Hematopoietic multipotent progenitor cell treated with erythropoietin and hydrocortisone succinate and interleukin-3 and kit ligand, for 6 days (in vitro differentiated cells): ENCODE results near the gene BDH1.
"Not testable (repeated sequence)": the region's sequence is repeated elsewhere in the genome, so short reads cannot be mapped to it uniquely, and the experiment has no call there.

ENCODE experiments used
- DNase-seq: peaks from one replicate; pipeline ENCODE4 v3.0.0-alpha.2; 2015

Gene BDH1

DNA sequence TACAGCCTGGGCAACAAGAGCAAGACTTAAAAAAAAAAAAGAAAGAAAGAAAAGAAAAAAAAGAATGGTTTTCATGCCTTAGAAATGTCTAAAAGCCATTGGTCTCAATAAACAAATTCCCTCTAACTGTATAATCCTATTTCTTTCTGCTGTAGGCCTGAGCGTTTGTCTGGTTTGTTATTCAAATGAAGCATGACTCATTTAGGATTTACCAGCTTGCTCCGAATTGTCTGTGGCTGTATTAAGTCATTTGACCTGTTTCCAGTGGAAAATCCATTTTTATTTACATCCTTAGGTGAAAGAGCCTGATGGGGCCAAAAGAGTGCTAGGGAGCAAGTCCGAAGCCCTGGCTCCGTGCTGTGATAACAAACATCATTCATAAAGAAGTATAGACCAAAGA lies 73.8 kb downstream of the BDH1 start:
- no peak for DNase-seq

DNA sequence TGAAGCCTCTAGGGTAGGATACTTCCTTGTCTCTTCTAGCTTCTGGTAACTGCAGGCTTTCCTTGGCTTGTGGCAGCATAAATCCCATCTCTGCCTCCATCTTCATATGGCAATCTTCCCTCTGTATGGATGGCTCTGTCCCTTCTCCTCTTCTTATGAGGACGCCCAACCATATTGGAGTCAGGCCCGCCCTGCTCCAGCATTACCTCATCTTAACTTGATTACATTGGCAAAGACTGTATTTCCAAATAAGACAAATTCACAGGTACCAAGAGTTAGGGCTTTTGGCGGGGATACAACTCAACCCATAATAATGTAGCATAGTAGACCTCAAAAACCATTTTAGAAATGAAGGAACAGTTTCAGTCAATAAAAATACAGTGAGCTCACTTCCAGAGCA lies 75.4 kb downstream of the BDH1 start:
- no peak for DNase-seq

DNA sequence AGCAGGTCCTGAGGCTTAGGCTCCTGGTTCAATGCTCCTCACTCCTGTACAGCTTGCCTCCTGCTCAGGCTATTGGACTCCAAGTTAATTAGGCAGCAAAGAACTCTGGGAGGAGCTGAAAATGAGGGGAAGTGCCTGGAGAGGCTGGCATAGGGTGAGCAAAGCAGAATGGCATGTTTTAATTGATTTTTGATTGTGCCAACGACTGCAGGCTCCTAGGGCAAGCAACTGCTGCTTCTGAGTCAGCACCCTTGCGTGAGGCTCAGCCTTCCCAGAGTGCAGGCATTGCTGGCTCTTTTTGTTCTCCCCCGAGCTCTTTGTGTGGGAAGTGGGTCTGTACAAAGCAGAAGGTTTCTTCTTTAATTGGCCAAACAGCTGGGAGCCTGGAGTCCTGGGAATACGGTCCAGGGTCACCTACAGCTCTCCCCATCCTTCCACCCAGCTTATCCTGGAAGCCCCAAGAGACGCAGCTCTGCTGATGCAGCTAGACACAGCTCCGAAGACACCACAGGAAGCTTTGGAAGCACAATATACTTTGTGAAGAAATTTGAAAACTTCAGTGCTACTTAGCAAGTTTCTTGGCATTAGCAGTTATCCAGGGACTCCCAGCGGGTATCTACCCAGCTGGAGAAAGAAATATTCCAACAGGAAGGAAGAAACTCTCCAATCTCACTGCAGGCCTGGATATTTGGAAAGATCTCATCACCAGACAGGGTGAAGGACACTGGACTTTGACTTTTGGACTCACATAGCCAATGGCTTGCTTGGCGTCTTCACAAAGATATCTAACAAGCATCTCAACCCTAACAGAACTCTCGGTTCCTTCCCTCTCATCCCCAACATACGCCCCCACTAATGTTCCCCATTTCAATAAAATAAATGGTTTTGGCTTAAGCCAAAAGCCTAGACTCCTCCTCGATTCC lies 76.8 kb downstream of the BDH1 start:
- DNase-seq, result no peak

GRCh38 chr3:197477816-197478215 lies 78.0 kb downstream of the BDH1 start:
- not testable (repeated sequence) for DNase-seq

- no peak for DNase-seq
Observed at GRCh38 chr3:197475997-197476525, 79.7 kb downstream of the BDH1 start.

- DNase-seq, result no peak
Observed at GRCh38 chr3:197475514-197475913, 80.3 kb downstream of the BDH1 start.

DNA sequence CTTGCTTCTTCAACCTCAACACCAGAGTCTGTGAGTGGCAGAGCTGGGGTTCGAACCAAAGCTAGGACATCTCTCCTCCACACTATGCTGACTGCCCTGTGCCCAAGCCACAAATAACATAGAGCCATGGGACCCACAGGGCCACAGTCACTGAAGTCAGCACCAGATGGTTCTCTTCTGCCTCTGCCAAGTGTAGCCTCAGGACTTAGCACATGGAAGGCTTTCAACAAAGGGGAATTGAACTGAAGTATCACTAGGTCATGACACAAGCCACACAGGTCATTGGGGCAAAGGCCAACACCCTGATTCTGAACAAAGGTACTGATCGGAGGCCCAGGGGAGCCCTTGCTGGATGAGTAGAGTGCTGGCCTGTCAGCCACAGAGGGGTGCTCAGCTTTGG lies 83.6 kb downstream of the BDH1 start:
- DNase-seq, result no peak

DNA sequence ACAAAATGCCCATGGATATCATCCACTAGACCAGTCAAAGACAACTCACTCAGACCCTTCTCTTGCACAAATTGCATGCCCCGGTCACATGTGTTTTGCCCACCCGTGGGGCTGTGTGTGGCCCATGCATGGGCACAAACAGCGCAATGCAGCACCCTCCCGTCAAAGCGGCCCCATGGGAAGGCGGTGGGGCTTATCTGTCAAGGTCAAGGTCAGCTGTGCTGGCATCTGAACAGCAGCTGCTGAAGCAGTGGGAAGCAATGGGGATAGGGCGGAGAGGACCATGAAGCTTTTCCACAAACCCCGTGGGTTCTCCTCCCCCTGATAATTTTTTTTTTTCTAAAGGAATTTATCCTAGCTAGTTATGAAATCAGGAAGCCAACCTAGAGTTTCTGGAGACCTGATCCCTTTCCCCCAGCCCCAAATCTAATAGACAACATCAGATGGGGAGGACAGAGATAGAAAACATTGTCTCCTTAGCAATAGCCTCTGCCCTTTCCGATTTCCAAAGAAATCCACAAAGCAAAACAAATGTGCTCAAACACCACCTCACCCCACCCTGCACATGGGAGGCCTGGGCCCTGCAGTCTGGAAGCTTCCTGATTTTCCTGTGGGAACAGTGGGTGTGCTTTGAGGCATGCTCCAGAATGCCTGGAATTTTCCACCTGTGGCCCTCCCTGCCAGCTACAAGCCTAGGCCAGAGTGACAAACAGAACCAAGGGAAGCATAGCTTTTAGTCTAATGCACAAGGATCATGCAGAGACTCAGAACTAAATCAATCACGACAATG lies 84.4 kb downstream of the BDH1 start:
- DNase-seq, result no peak

- no peak for DNase-seq
Observed at GRCh38 chr3:197468866-197469382, 86.8 kb downstream of the BDH1 start.

DNA sequence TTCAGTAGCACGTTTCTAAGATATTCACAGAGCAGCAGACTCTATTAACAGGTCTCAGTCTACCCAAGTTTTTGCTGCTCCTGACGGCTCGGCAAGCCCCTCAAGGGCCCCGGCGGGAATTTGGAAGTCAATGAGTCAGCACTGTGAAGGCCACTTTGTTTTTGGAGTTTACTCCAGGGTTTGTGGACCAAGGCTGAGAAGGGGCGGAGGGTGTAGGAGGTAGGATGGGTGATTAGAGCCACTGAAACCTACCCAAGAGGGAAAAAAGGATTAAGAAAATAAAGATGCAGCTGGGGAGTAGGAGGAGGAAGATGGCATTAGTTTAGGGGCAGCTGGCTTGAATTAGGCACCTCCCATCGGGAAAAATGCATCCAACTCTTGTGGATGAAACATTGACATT lies 87.6 kb downstream of the BDH1 start:
- no peak for DNase-seq

DNA sequence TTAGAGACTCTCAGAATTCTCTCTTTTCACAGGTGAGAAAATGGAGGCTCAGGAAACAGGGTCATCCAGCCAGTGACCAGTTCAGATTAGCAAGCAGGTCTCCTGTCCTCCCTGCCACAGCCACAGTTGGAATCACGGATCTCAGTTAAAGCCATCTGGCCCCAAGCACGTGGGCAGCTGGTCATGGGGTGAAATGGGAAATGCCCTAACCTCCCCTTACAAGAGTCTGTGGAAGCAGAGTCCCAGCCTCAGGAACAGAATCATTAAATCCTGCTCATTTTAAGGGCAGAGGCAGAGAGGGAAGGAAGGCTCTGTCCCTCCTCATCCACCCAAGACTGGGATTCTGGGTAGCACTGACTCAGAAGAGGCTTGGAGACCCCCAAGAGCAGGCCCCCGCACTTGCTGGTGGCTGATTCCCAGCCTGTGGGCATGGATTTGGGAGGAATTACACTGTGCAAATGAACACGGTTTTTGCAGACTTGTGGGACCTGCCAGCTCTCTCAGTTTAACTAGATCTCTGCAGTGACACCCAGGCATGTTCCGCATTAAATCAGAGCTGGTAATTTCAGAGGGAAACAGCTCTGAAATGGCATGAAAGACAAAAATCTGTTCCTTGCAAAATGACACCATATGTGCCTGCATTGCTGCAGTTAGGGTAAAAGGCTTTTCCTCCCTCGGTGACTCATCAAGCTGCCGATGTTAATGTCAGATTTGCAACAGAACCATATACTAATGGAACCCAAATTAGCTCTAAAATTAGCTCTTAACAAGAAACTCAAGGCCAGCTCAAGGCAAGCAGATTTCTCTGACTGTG lies 89.0 kb downstream of the BDH1 start:
- no peak for DNase-seq

- no peak for DNase-seq
Observed at GRCh38 chr3:197465996-197466549, 89.7 kb downstream of the BDH1 start.

GRCh38 chr3:197465197-197465995 lies 90.4 kb downstream of the BDH1 start:
- DNase-seq, result no peak

DNA sequence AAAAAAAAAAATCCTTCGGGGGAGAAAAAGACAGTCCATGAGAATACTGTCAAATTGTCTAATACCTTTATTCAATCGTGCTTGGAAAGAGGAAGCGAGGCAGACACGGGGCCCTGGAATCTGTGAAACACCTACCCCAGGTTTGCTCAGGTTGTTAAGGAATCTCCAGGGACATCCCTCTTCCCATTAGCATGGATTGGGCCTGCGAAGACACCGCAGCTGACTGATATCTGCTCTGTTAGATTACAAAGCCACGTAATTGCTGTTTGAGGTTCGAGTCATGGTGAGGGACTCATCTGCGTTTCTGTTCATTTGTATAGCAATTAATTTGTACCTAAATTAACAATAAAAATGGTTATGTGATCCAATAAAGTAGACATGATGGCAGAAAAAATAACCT lies 91.0 kb downstream of the BDH1 start:
- DNase-seq, result no peak

GRCh38 chr3:197463279-197463678 lies 92.5 kb downstream of the BDH1 start:
- DNase-seq, result no peak

DNA sequence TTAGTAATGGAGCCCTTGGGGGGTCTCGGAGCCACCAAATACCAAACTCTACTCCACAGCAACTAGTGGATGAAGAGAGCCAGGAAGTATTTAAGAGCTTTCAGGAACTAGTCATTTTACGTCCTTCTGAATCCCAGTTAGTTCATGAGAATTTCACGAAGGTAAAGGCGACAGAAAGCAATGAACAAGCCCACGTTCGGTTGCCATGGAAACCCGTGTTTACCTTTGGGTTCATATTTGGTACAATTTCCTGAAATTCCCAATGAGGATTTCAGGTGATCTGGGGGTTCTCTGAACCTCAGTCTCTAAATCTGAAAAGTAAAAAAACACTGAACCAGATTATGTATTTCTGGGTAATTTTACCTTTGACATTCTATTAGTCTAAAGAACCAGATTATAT lies 93.0 kb downstream of the BDH1 start:
- no peak for DNase-seq

GRCh38 chr3:197460639-197461038 lies 95.1 kb downstream of the BDH1 start:
- no peak for DNase-seq

DNA sequence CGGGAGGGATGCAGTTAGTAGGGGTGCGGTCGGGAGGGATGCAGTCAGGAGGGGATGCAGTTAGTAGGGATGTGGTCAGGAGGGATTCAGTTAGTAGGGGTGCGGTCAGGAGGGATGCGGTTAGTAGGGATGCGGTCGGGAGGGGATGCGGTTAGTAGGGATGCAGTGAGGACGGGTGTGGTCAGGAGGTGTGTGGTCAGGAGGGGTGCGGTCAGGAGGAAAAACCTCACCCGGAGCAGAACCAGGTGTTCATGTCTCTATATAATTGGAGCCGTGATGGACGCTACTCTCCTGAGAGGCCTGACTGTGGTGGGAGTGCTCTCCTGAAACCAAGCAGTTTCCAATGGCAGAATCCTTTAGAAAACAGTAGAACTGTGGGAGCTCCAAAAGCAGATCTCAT lies 95.8 kb downstream of the BDH1 start:
- DNase-seq, result no peak
